HG02763 (cell line): Measurements from ENCODE around the gene LRRC3.

Experiments used
- ATAC-seq: cut with Tn5 transposase; IDR thresholded peaks from one replicate; pipeline ENCODE4 v1.9.1; 2021; ENCODE audit warnings: mild to moderate bottlenecking, moderate library complexity; ENCODE audit not compliant: unreplicated experiment

The LRRC3 gene

DNA sequence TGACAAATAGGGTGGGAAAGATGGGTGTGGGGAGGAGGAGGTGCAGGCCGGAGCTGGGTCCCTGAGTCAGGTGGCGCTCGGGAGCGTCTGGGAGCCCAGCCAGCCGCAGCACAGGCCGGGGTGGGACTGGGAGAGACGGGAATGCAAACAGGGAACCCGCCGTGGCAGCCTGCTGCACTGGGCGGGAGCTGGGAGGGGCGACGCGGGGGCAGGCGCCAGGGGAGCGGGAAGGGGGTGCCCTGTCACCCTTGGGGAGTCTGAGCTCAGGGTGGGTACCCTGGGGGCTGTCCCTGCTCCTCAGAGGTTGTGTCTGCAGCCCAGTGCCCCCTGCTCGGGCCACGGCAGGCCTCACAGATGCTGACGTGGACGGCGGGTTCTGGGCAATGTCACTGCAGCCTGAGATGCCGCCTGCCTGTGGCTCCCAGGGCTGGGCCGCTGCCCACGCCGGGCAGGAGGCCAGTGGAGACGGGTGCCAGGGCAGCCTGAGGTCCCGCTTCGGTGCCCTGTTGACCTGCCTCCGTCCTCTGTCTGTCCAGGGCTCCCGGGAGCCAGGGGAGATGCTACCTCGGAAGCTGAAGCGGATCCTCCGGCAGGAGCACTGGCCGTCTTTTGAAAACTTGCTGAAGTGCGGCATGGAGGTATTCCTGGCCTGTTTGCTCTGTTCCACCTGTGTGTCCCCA, 16.6 kb upstream of the LRRC3 start:
- no peak for ATAC-seq

DNA sequence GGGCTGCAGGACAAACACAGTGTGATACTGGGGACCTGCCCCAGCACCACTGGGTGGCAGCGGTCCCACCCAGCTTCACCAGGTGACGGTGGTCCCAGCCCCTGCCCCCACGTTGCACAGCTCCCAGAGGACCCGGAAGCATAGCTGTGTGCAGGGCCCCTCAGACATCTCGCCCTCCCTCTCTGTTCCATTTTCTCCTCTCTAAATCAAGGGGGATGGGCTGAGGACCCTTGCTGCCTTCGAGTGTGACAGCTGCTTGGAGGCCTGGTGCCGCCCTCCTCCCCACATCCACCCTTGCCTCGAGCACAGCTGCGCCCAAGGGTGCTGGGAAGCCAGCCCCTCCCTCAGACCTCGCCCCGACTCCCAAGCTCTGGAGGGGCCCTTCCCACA, 16.1 kb upstream of the LRRC3 start:
- no peak for ATAC-seq

DNA sequence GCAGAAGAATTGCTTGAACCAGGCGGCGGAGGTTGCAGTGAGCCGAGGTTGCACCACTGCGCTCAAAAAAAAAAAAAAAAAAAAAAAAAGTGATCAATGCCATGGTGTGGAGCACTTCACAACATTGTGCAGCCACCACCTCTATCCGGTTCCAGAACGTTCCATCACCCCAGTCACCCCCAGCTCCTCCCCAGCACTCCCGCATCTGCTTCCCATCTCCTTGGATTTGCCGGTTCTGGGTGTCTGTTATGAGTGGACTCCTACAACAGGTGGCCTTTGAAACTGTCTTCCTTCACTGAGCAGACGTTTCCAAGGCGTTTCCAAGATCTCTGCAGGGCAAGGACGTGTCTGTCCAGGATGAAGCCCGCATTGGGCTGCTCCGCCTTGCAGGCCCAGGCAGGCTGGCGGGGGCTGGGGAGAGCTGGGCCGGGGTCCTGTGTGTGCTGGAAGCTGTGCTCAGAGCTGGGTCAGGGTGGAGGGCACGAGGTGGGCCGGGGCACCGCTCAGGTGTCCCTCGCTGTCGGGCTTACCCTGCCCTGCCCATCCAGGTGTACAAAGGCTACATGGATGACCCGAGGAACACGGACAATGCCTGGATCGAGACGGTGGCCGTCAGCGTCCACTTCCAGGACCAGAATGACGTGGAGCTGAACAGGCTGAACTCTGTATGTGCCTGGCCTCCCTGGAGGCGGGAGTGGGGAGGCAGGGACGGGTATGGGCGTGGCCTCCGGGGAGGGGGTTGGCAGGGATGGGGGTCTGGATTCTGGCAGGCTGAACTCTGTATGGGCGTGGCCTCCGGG, 14.9 kb upstream of the LRRC3 start:
- no peak for ATAC-seq

DNA sequence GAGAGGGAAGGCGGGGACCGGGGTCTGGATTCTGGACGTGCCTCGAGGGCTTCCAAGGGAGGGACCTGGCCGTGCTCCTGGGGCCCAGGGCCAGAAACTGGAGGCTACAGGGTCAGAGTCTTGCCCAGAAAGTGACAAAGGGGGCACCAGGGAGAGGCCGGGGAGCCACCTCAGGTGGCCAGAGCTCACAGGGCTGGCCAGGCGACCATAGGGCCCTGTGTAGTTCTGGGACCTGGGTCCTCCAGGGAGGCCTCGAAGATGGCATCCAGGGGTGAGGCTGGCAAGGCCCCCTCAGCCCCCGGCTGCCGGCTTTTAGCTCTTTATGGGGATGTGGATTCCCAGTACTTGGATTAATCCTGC, 14.3 kb upstream of the LRRC3 start:
- ATAC-seq: no peak

DNA sequence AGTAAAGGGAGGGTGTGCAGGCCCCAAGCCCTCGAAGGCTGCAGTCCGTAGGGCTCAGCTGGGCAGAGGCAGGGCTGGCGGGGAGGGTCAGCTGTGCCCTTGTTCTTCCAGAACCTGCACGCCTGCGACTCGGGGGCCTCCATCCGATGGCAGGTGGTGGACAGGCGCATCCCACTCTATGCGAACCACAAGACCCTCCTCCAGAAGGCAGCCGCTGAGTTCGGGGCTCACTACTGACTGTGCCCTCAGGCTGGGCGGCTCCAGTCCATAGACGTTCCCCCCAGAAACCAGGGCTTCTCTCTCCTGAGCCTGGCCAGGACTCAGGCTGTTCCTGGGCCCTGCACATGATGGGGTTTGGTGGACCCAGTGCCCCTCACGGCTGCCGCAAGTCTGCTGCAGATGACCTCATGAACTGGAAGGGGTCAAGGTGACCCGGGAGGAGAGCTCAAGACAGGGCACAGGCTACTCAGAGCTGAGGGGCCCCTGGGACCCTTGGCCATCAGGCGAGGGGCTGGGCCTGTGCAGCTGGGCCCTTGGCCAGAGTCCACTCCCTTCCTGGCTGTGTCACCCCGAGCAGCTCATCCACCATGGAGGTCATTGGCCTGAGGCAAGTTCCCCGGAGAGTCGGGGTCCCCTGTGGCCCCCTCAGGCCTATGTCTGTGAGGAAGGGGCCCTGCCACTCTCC, 13.6 kb upstream of the LRRC3 start:
- no peak for ATAC-seq

DNA sequence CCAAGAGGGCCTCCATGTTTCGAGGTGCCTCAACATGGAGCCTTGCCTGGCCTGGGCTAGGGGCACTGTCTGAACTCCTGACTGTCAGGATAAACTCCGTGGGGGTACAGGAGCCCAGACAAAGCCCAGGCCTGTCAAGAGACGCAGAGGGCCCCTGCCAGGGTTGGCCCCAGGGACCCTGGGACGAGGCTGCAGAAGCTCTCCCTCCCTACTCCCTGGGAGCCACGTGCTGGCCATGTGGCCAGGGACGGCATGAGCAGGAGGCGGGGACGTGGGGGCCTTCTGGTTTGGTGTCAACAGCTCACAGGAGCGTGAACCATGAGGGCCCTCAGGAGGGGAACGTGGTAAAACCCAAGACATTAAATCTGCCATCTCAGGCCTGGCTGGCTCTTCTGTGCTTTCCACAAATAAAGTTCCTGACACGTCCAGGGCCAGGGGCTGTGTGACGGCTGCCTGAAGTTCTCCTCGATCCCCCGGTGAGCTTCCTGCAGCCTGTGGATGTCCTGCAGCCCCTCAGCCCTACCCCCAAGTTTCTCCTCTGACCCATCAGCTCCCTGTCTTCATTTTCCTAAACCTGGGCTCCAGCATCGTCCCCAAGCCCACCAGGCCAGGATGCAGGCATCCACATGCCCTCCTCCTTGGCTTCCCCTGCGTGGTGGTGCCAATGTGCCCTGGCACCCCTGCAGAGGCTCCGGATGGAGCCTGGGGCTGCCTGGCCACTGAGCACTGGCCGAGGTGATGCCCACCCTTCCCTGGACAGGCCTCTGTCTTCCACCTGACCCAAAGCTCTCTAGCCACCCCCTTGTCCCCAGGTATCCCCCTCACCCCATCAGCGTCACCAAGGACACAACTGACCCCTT, 12.8 kb upstream of the LRRC3 start:
- no peak for ATAC-seq

DNA sequence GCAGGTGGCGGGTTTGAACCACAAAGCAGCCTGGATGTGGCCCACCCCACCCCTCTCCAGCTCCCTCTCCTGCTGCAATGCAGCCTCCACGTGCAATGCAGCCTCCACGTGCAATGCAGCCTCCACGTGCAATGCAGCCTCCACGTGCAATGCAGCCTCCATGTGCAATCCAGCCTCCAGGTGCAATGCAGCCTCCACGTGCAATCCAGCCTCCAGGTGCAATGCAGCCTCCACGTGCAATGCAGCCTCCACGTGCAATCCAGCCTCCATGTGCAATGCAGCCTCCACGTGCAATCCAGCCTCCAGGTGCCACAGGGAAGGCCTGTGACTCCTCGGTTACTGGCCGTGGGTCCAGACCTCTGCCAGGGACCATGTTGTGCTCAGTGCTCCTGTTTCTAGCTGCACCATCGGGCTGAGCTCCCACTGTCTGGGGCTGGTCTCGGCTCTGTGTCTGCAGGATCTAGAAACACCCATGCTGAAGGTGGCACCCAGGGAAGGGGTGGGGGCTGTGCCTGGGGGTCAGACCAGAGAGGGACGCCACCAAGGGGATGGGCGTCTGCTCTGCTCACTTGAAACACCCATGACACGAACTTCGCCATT, 11.9 kb upstream of the LRRC3 start:
- ATAC-seq: no peak

DNA sequence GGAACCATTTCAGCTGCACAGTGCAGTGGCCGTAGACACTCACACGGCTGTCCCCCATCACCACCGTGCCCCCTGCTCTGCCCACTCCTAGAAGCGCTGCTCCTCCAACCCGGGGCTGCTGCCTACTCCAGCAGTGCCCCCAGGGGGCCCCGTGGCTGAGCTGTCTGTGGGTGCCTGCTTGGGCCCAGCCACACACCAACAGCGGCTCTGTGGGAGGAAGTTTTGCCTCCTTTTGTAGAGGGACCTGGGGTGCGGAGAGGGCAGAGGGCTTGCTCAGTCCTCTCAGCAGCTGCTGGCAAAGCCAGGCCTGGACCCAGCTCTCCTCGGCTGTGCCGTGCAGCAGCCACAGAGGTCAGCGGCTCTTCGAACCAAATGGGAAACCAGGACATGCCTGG, 11.4 kb upstream of the LRRC3 start:
- ATAC-seq: no peak

DNA sequence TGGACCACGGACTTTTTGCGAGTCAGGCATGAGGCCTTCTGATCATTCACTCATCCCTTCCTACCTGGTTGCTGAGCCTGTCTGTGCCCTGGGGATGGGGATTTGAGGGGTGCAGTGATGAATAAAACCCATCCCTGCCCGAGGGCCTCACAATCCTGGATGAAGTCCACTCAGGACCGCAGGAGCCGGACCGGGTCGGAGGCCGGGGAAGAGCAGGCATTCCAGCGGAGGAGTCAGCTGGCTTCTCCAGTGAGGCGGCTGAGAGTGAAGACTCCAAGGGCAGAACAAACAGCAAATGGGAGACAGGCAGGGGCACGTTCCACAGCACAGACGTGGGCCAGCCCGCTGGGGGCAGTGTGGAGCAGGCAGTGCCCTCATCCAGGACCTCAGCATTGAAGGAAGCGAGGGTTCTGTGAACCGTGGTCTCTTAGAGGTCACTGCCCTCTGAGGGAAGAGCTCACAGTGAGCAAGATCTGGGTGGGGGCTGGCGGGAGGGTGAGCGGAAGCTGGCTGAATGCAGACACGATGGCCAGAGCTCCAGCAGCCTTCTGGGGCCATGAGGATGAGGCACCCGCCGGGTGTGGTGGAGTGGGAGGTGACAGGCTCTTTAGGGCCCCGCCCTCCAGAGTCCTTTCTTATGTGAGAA, 10.9 kb upstream of the LRRC3 start:
- ATAC-seq: no peak

DNA sequence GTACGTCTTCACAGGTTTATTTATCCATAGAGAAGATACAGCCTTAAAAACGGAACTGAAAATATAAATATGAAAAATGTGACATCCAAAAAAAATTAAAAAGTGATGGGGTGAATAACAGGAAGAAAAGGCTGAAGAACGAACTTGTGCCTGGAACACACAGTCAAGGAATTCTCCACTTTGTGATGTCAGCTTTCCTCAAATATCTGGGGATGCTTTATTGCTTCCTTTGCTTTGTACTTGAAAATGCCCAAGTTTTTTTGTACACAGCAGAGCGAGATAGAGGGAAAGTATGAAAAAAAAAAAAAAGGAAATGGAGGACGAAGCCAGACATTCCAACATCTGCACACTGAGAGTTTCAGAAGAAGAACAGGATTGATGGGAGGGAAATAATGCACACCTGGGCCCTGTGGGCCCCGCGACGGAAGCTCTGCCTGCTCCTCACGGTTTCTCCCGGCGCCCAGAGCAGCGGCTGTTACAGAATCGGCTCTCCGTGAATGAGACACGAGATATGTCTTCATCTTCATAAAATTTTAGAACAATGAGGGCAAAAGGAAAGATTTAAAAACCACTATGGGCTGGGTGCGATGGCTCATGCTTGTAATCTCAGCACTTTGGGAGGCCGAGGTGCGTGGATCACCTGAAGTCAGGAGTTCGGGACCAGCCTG, 10.0 kb upstream of the LRRC3 start:
- no peak for ATAC-seq

DNA sequence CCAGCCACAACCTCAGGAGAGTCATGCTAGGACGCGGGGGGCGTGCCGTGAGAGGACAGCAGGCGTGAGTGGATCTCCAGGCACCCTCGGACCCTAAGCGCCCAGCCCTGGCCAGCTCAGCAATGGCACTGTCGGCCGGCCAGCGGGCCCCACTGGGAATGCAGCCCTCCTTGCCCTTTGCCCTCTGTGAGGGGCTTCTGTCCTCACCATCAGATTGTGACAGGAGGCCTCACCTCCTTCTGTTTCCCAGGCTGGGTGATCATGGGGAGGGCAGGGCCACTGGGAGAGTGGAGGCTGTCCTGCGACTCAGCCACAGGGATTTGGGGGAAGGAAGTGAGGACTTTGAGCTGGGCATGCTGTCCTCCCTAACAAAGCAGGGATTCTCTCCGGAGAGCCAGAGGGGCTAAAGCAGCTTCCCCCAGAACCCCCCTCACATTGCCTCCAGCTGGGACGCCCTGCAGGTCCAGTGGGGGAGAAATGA, 6.6 kb upstream of the LRRC3 start:
- ATAC-seq: no peak

DNA sequence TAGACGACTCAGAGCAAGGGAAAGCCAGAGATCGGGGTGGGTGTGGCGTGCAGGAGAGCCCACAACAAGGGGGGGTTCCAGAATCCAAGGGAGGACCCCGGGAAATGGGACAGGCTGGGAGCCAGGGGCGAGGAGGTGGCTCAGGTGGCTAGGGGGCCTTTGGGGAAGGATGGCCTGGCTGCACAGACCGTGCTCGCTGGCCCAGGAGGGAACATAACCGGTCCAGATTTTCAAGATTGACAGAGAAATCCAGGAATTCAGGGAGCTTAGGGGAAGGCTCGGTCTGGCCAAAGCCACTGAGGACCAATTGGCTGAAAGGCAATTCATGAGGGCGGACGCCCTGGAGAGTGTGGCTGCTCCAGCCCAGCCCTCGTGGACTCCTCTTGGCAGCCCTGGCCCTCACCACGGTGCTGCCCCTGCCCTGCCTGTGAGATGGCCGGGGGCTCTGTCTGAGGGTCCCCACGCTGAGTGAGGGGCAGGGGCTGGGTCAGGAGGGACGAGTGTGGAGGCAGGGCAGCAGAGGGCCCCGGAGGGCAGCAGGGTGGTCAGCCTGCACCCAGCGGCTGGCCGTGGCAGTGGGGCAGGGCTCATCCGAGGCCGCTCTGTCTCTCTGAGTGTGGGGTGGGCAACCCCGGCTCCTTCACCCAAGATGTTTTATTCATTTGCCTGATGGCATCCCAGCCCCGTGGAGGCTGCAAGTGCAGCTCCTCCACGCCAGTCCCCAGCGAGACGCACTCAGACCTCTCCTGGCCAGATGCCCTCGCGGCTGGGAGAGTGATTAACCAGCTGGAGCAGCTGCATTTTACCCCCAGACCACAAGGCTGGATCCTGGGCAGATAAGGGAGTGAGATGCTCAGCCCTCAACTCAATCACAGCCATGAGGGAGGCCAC, 5.6 kb upstream of the LRRC3 start:
- no peak for ATAC-seq

DNA sequence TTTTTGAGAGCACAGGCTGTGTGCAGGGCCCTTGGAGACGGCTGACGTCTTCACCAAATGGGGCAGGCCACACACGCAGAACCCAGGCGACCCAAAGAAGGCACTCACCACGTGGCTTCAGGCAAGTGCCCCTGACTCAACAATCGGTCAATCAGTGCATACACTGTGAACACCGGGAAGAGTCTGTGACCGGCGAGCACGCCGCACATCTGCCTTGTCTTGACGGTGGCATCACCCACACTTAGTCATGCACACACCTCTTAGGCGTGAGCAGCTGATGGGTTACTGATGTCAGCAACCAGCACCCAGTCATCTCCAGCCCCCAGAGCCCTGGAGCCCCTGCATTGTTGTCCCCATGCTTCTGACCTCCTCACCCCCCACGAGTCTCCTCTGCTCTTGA, 4.9 kb upstream of the LRRC3 start:
- ATAC-seq: no peak

DNA sequence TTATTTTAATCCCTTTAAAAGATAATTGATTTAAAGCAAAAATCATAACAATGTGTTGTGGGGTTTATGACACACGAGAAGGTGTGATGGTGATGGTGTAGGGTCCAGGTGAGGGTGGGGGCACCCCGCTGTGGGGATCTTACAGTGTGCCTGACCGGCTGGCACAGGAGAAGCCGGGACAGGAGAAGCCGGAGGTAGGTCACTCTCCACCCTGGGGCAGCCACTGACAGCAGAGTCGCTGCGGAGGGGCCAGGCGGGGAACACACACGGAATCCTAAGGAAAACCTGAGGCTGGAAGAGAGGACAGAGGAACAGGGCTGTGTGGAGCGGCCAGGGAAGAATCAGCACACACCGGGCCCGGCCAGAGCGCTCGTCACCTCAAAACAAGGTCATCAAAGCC, 4.3 kb upstream of the LRRC3 start:
- ATAC-seq: no peak

DNA sequence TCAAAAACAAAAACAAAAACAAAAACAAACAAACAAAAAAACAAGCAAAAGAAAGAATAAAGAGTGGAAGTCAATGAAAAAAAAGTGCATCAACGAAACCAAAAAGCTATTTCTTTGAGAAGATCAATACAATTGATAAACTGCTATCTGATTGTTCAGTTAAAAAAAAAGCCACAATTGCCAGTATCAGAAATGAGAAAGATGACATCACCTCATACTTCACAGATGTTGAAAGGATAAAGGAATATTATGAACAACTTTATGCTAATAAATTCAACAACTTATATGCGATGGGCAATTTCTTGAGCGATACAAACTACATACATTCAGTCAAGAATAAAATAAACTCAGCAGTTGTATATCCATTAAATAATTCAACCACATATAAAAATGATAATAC, 2.2 kb upstream of the LRRC3 start:
- no peak for ATAC-seq

DNA sequence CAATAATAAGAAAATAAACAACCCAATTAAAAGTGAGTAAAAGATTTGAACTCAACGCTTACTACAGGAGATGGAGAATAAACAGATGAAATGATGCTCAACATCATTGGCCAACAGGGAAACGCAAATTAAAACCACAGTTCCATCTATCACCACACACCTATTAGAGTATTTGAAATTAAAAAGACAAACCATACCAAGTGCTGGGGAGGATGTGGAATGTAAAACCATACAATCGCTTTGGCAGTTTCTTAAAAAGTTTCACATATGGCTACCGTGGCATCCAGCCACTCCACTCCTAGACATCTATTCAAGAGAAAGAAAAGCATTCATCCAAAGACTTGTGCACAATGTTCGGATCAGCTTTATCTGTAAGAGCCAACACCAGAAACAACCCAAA, 1.3 kb upstream of the LRRC3 start:
- no peak for ATAC-seq

DNA sequence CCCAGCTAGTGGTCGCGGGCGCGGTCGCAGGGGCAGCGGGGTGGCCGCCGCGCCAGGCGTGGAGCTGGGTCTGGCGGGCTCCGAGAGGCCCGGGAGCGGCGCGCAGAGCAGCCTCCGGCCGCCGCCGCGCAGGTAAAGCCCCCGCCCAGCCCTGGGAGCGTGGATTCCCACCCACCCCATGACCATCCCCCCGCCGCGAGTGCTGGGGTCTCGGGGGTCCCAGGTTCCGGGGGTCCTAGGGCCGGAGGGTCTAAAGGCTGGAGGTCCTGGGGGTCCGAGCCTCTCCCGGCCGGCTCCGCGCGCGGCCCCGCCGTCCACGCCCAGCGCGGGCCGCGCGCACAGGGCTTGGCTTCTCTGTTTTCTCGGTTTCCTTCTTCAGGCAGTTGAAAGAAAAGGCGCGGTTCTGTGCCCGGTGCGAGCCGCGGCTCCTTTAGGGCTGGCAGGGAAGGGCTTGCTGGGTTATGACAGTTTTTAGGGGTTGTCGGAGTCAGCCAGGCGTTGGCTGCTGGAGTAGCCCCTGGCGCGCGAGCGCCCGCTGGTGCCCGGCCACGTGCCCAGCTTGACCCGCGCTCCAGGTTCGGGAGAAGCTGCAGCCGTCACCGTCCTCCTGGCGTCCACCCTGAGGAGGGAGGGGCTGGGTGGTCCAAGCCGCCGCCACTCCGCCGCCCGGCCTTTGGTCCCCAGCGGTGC, 359 bp downstream of the LRRC3 start:
- no peak for ATAC-seq
